Spleen (tissue), 11 donors: Measurements from ENCODE around the gene MRRF. TPM values are rescaled to one million over a fixed set of nuclear protein-coding genes. Genes with fewer than 3 reads are reported as not detected.
A peak's percentile ranks its signal among the peaks of the same experiment; 100 is the strongest.

Experiments
- DNase-seq: peaks from one replicate; pipeline ENCODE4 v3.0.0-alpha.2; 2020
- H3K27ac ChIP-seq, 8 donors: fragments of 200-600 bp; sonication (generic) in 7 of 8; 1 replicate in 4 of 8; 2 replicates in 4 of 8; pipeline versions ENCODE4 v1.5.0 to v1.8.0; 2016 to 2021; ENCODE audit warnings: inconsistent platforms in 4 of 8, mild to moderate bottlenecking in 4 of 8, moderate library complexity in 1 of 8
- H3K27me3 ChIP-seq, 7 donors: fragments of 200-600 bp; sonication (generic) in 6 of 7; replicated peaks in 1 of 7; 1 replicate in 4 of 7; 2 replicates in 3 of 7; pipeline versions ENCODE4 v1.5.0 to v1.8.0; 2016 to 2021; ENCODE audit warnings: inconsistent platforms in 3 of 7, mild to moderate bottlenecking in 1 of 7
- H3K36me3 ChIP-seq, 6 donors: fragments of 200-600 bp; sonication (generic) in 5 of 6; 1 replicate in 4 of 6; 2 replicates in 2 of 6; pipeline versions ENCODE4 v1.5.0 to v1.8.0; 2016 to 2021; ENCODE audit warnings: inconsistent platforms in 2 of 6
- H3K4me1 ChIP-seq, 6 donors: fragments of 200-600 bp; sonication (generic) in 5 of 6; 1 replicate in 3 of 6; 2 replicates in 3 of 6; pipeline versions ENCODE4 v1.5.0 to v1.8.0; 2016 to 2021; ENCODE audit warnings: inconsistent platforms in 3 of 6
- H3K4me3 ChIP-seq, 8 donors: fragments of 200-600 bp; sonication (generic) in 7 of 8; 1 replicate in 4 of 8; 2 replicates in 4 of 8; pipeline versions ENCODE4 v1.5.0 to v1.8.0; 2016 to 2021; ENCODE audit warnings: inconsistent platforms in 4 of 8, mild to moderate bottlenecking in 4 of 8, moderate library complexity in 2 of 8
- H3K9me3 ChIP-seq, 8 donors: fragments of 200-600 bp; sonication (generic) in 7 of 8; 1 replicate in 4 of 8; 2 replicates in 4 of 8; pipeline versions ENCODE4 v1.5.0 to v1.8.0; 2016 to 2021; ENCODE audit warnings: inconsistent platforms in 4 of 8
- CTCF ChIP-seq, 11 experiments: fragments of 200-600 bp in 7 of 11; fragments of 450-650 bp in 4 of 11; sonication (generic) in 4 of 11; IDR thresholded peaks in 8 of 11; conservative IDR thresholded peaks in 3 of 11; 1 replicate in 7 of 11; 2 replicates in 4 of 11; pipeline versions ENCODE4 v1.4.0 to v1.8.0; 2016 to 2021; ENCODE audit warnings: antibody characterized with exemption in 11 of 11, inconsistent platforms in 4 of 11, mild to moderate bottlenecking in 1 of 11
- POLR2A ChIP-seq, 3 donors: fragments of 450-650 bp; IDR thresholded peaks; one replicate each; pipeline ENCODE4 v1.5.1; 2017; ENCODE audit warnings: antibody characterized with exemption in 3 of 3, mild to moderate bottlenecking in 1 of 3
- POLR2AphosphoS5 ChIP-seq, 3 donors: sonication (generic); formaldehyde crosslinking; IDR thresholded peaks; one replicate each; pipeline ENCODE4 v1.5.1; 2017; ENCODE audit warnings: antibody characterized with exemption in 3 of 3
- WGBS, 5 donors: extraction: QIAGEN DNeasy Blood & Tissue Kit in 3 of 5; methylation state at CpG; one replicate each; pipeline versions ENCODE4 v1.1.5 to v1.1.7; 2013 to 2018; 5-methylcytosine and 5-hydroxymethylcytosine counted together
- intact Hi-C: fragments of 100-400 bp; cut with DNase I; formaldehyde crosslinking; loops from one replicate; pipeline ENCODE4 v1.15.0; 2023; ENCODE audit warnings: low total_unique reads
- polyA plus RNA-seq, 3 donors: library from polyadenylated mRNA; stranded (reverse); fragments of 200-250 nt; gene quantifications; one replicate each; pipeline ENCODE4 v1.2.1, GENCODE V29; 2013
- total RNA-seq, 7 donors: library from RNA; depleted of rRNA in 3 of 7; stranded (reverse); fragments of >200 nt in 3 of 7; fragmentation: NEBNext Ultra II Directional in 4 of 7; extraction: Animal tissue kit (Norgen Biotek cat#: 25700) in 4 of 7; gene quantifications; one replicate each; pipeline versions ENCODE4 v1.1.0 to v1.2.1, GENCODE V29; 2016 to 2021
- donor health status: healthy with polysubstance abuse.
- donor health status: DM: no; HTN: no; CAD: no; lungs with moderate emphysema.
- donor health status: DM: no; HTN: no; CAD: no.
- donor health status: Bipolar disorder and iron deficiency.
- donor health status: healthy.
- donor health status: DM: no; HTN: no; CAD: no.
- donor health status: DM: yes; HTN: yes; CAD: no.

MRRF gene
- total and polyA plus RNA-seq, 10 donors, result 23.1 to 44.8 (median 38.9) TPM

GRCh38 chr9:122332644-122333043 lies 68.0 kb downstream of the MRRF start:
- intact Hi-C loops, result no loop called here
- H3K4me3 ChIP-seq, result no peak overlapping the region
- no peaks in the 10 kb centered on the region for H3K9me3 ChIP-seq
- peaks cover 0 to 4% (median 0%) of the 10 kb centered on the region in 7 donors for H3K27me3 ChIP-seq
- no peak for TF ChIP-seq CTCF (IDR thresholded peaks at IDR 0.05 in 8 of 11, conservative IDR thresholded peaks at IDR 0.05 in 3 of 11)
- TF ChIP-seq POLR2A (IDR thresholded peaks at IDR 0.05), result no peak
- TF ChIP-seq POLR2AphosphoS5 (IDR thresholded peaks at IDR 0.05), result no peak
- peak overlapping the region in 1 of 8 donors; percentile 5 for H3K27ac ChIP-seq
- H3K36me3 ChIP-seq, result peaks cover 0 to 22% (median 0%) of the 10 kb centered on the region in 6 donors
- peaks cover 0 to 11% (median 2%) of the 10 kb centered on the region in 6 donors for H3K4me1 ChIP-seq
- 60 to 81% (median 75%) methylated on average over 7 of the region's 7 CpGs for WGBS, 5 donors
- no peak for DNase-seq

GRCh38 chr9:122333169-122333808 lies 68.6 kb downstream of the MRRF start:
- TF ChIP-seq POLR2A (IDR thresholded peaks at IDR 0.05), result no peak
- TF ChIP-seq POLR2AphosphoS5 (IDR thresholded peaks at IDR 0.05), result no peak
- TF ChIP-seq CTCF (IDR thresholded peaks at IDR 0.05 in 8 of 11, conservative IDR thresholded peaks at IDR 0.05 in 3 of 11), result no peak
- Histone ChIP-seq H3K27me3 (peaks cover 0 to 4% (median 0%) of the 10 kb centered on the region in 7 donors), H3K27ac (no peak overlapping the region), H3K9me3 (no peaks in the 10 kb centered on the region), H3K4me1 (peaks cover 0 to 11% (median 2%) of the 10 kb centered on the region in 6 donors), H3K36me3 (peaks cover 0 to 17% (median 0%) of the 10 kb centered on the region in 6 donors), H3K4me3 (no peak overlapping the region)
- intact Hi-C loops, result no loop called here
- no peak for DNase-seq
- WGBS, 5 donors, result 57 to 75% (median 66%) methylated on average over 10 of the region's 10 CpGs

- intact Hi-C loops, result no loop called here
- no peak for DNase-seq
- H3K9me3 ChIP-seq, result no peaks in the 10 kb centered on the region
- H3K4me1 ChIP-seq, result peaks cover 0 to 11% (median 3%) of the 10 kb centered on the region in 6 donors
- no peak overlapping the region for H3K27ac ChIP-seq
- TF ChIP-seq CTCF (IDR thresholded peaks at IDR 0.05 in 8 of 11, conservative IDR thresholded peaks at IDR 0.05 in 3 of 11), result no peak
- no peak for TF ChIP-seq POLR2A (IDR thresholded peaks at IDR 0.05)
- TF ChIP-seq POLR2AphosphoS5 (IDR thresholded peaks at IDR 0.05), result no peak
- H3K36me3 ChIP-seq, result peaks cover 0 to 6% (median 0%) of the 10 kb centered on the region in 6 donors
- 91 to 97% (median 93%) methylated on average over 4 of the region's 4 CpGs for WGBS, 5 donors
- H3K4me3 ChIP-seq, result no peak overlapping the region
- H3K27me3 ChIP-seq, result peaks cover 0 to 4% (median 0%) of the 10 kb centered on the region in 7 donors
Observed at GRCh38 chr9:122334916-122335315, 70.2 kb downstream of the MRRF start.

GRCh38 chr9:122336189-122336588 lies 71.5 kb downstream of the MRRF start:
- no peaks in the 10 kb centered on the region for H3K9me3 ChIP-seq
- TF ChIP-seq CTCF (IDR thresholded peaks at IDR 0.05 in 8 of 11, conservative IDR thresholded peaks at IDR 0.05 in 3 of 11), result no peak
- no peak for TF ChIP-seq POLR2AphosphoS5 (IDR thresholded peaks at IDR 0.05)
- no peak for TF ChIP-seq POLR2A (IDR thresholded peaks at IDR 0.05)
- no peak overlapping the region for H3K27ac ChIP-seq
- H3K27me3 ChIP-seq, result peaks cover 0 to 4% (median 0%) of the 10 kb centered on the region in 7 donors
- intact Hi-C loops, result no loop called here
- 81 to 99% (median 94%) methylated on average over 5 of the region's 5 CpGs for WGBS, 5 donors
- H3K4me3 ChIP-seq, result no peak overlapping the region
- H3K36me3 ChIP-seq, result no peaks in the 10 kb centered on the region
- peaks cover 0 to 11% (median 2%) of the 10 kb centered on the region in 6 donors for H3K4me1 ChIP-seq
- no peak for DNase-seq
